H9 (cell line): ENCODE results near the gene SMIM41. TPM values are rescaled to one million over a fixed set of nuclear protein-coding genes. Genes with fewer than 3 reads are reported as not detected.

Source experiments
- DNase-seq: peaks from one replicate; pipeline ENCODE4 v3.0.0-alpha.2; 2017
- H2AFZ ChIP-seq: one replicate; pipeline ENCODE4 v1.6.1; 2013; ENCODE audit warnings: mild to moderate bottlenecking, low read length, control low read depth, moderate library complexity
- H2AK5ac ChIP-seq: 2 replicates; pipeline ENCODE4 v1.6.1; 2013; ENCODE audit warnings: low read length, control low read depth, mixed read lengths; ENCODE audit not compliant: insufficient read length
- H2BK120ac ChIP-seq: one replicate; pipeline ENCODE4 v1.6.1; 2013; ENCODE audit warnings: low read depth, mild to moderate bottlenecking, low read length, control low read depth, inconsistent platforms; ENCODE audit not compliant: poor library complexity, severe bottlenecking
- H2BK12ac ChIP-seq: 2 replicates; pipeline ENCODE4 v1.6.1; 2013; ENCODE audit warnings: low read length, control low read depth, mixed read lengths, low read depth; ENCODE audit not compliant: insufficient read length
- H2BK15ac ChIP-seq: 2 replicates; pipeline ENCODE4 v1.6.1; 2013; ENCODE audit warnings: low read depth, low read length, control low read depth
- H2BK20ac ChIP-seq: one replicate; pipeline ENCODE4 v1.6.1; 2013; ENCODE audit warnings: low read depth, mild to moderate bottlenecking, low read length, control low read depth, inconsistent platforms; ENCODE audit not compliant: poor library complexity, severe bottlenecking
- H2BK5ac ChIP-seq: 2 replicates; pipeline ENCODE4 v1.6.1; 2013; ENCODE audit warnings: low read length, control low read depth, mixed read lengths; ENCODE audit not compliant: insufficient read length
- H3K14ac ChIP-seq: 2 replicates; pipeline ENCODE4 v1.6.1; 2013; ENCODE audit warnings: low read length, control low read depth; ENCODE audit not compliant: insufficient read depth
- H3K18ac ChIP-seq: 2 replicates; pipeline ENCODE4 v1.6.1; 2013; ENCODE audit warnings: low read depth, mild to moderate bottlenecking, mixed read lengths, low read length, control low read depth; ENCODE audit not compliant: insufficient read length
- H3K23ac ChIP-seq: 2 replicates; pipeline ENCODE4 v1.6.1; 2013; ENCODE audit warnings: low read length, control low read depth, mixed read lengths, low read depth; ENCODE audit not compliant: insufficient read length
- H3K23me2 ChIP-seq: 2 replicates; pipeline ENCODE4 v1.6.1; 2013; ENCODE audit warnings: low read depth, mild to moderate bottlenecking, mixed read lengths, low read length, control low read depth; ENCODE audit not compliant: insufficient read length, poor library complexity, severe bottlenecking
- H3K27ac ChIP-seq: 2 replicates; pipeline ENCODE4 v1.5.1; 2013; ENCODE audit warnings: low read length, control low read depth, mixed read lengths, low read depth; ENCODE audit not compliant: insufficient read length
- H3K27me3 ChIP-seq: 2 replicates; pipeline ENCODE4 v1.6.1; 2013; ENCODE audit warnings: low read length, control low read depth, inconsistent platforms; ENCODE audit not compliant: insufficient read depth
- H3K4ac ChIP-seq: 2 replicates; pipeline ENCODE4 v1.6.1; 2013; ENCODE audit warnings: low read depth, mild to moderate bottlenecking, control low read depth, inconsistent platforms, low read length, moderate library complexity
- H3K4me1 ChIP-seq: 2 replicates; pipeline ENCODE4 v1.6.1; 2013; ENCODE audit warnings: low read length, control low read depth, inconsistent platforms; ENCODE audit not compliant: insufficient read depth
- H3K4me2 ChIP-seq: 2 replicates; pipeline ENCODE4 v1.6.1; 2013; ENCODE audit warnings: low read length, control low read depth, mixed read lengths; ENCODE audit not compliant: insufficient read length, insufficient read depth
- H3K56ac ChIP-seq: 2 replicates; pipeline ENCODE4 v1.6.1; 2013; ENCODE audit warnings: low read depth, mild to moderate bottlenecking, mixed read lengths, low read length, control low read depth; ENCODE audit not compliant: insufficient read length
- H3K79me1 ChIP-seq: 2 replicates; pipeline ENCODE4 v1.6.1; 2013; ENCODE audit warnings: low read depth, mild to moderate bottlenecking, moderate library complexity, low read length, control low read depth, inconsistent platforms; ENCODE audit not compliant: insufficient read depth, poor library complexity, severe bottlenecking
- H3K79me2 ChIP-seq: 2 replicates; pipeline ENCODE4 v1.6.1; 2013; ENCODE audit warnings: low read length, control low read depth, inconsistent platforms; ENCODE audit not compliant: insufficient read depth
- H3K9ac ChIP-seq: 2 replicates; pipeline ENCODE4 v1.6.1; 2013; ENCODE audit warnings: low read length, control low read depth, mixed read lengths; ENCODE audit not compliant: insufficient read length; ENCODE audit errors: extremely low read depth
- H3K9me3 ChIP-seq: one replicate; pipeline ENCODE4 v1.6.1; 2013; ENCODE audit warnings: low read depth, low read length, inconsistent platforms; ENCODE audit not compliant: control insufficient read depth
- H3T11ph ChIP-seq: one replicate; pipeline ENCODE4 v1.6.1; 2013; ENCODE audit warnings: mild to moderate bottlenecking, low read length, control low read depth, inconsistent platforms
- H4K20me1 ChIP-seq: one replicate; pipeline ENCODE4 v1.6.1; 2013; ENCODE audit not compliant: control insufficient read depth, insufficient read length, insufficient read depth
- H4K5ac ChIP-seq: 2 replicates; pipeline ENCODE4 v1.6.1; 2013; ENCODE audit warnings: low read depth, mild to moderate bottlenecking, mixed read lengths, low read length, control low read depth; ENCODE audit not compliant: insufficient read length
- H4K8ac ChIP-seq: replicated peaks from 2 replicates; pipeline ENCODE4 v1.6.1; 2013; ENCODE audit warnings: low read length, control low read depth, mixed read lengths, low read depth; ENCODE audit not compliant: insufficient read length
- H4K91ac ChIP-seq: 2 replicates; pipeline ENCODE4 v1.6.1; 2013; ENCODE audit warnings: low read depth, mild to moderate bottlenecking, moderate library complexity, mixed read lengths, low read length, control low read depth; ENCODE audit not compliant: insufficient read length
- H3K27ac Mint-ChIP-seq, 3 experiments: 2 replicates in 2 of 3; 3 replicates in 1 of 3; pipeline ENCODE4 v1.8.0; 2020 to 2021; ENCODE audit warnings: mixed read lengths in 3 of 3, mild to moderate bottlenecking in 1 of 3, moderate library complexity in 1 of 3
- H3K27me3 Mint-ChIP-seq: 2 replicates; pipeline ENCODE4 v1.8.0; 2021; ENCODE audit warnings: low read depth, mild to moderate bottlenecking, moderate library complexity, mixed read lengths
- H3K36me3 Mint-ChIP-seq, 3 experiments: 2 replicates in 2 of 3; 3 replicates in 1 of 3; pipeline ENCODE4 v1.8.0; 2020 to 2021; ENCODE audit warnings: low read depth in 3 of 3, mixed read lengths in 3 of 3; ENCODE audit not compliant: insufficient read depth in 1 of 3
- H3K4me1 Mint-ChIP-seq, 2 experiments: 2 replicates each; pipeline ENCODE4 v1.8.0; 2020; ENCODE audit warnings: mixed read lengths in 2 of 2
- H3K4me3 Mint-ChIP-seq, 2 experiments: 2 replicates in 1 of 2; 3 replicates in 1 of 2; pipeline ENCODE4 v1.8.0; 2020 to 2021; ENCODE audit warnings: mild to moderate bottlenecking in 2 of 2, mixed read lengths in 2 of 2, moderate library complexity in 1 of 2
- H3K9me3 Mint-ChIP-seq, 2 experiments: 2 replicates in 1 of 2; 3 replicates in 1 of 2; pipeline ENCODE4 v1.8.0; 2020; ENCODE audit warnings: mild to moderate bottlenecking in 2 of 2, mixed read lengths in 2 of 2, moderate library complexity in 1 of 2
- WGBS: extraction: QIAGEN DNeasy Blood & Tissue Kit; methylation state at CpG from one replicate; pipeline ENCODE4 v1.1.7; 2013; ENCODE audit warnings: missing lambda C conversion rate, low lambda C conversion rate, mixed read lengths; ENCODE audit not compliant: insufficient read length; ENCODE audit errors: extremely low coverage; 5-methylcytosine and 5-hydroxymethylcytosine counted together
- total RNA-seq: library from RNA; stranded (reverse); gene quantifications from 2 replicates; pipeline ENCODE4 v1.2.1, GENCODE V29; 2021
- TF ChIP-seq, protein P1 (sequence below): fragments of 200-600 bp; sonication (generic); conservative IDR thresholded peaks from 3 replicates; pipeline ENCODE4 v1.8.0; 2021; ENCODE audit warnings: antibody characterized with exemption, mild to moderate bottlenecking

SMIM41 gene
- total RNA-seq, 1 experiment from 2014 or later, result not detected

DNA sequence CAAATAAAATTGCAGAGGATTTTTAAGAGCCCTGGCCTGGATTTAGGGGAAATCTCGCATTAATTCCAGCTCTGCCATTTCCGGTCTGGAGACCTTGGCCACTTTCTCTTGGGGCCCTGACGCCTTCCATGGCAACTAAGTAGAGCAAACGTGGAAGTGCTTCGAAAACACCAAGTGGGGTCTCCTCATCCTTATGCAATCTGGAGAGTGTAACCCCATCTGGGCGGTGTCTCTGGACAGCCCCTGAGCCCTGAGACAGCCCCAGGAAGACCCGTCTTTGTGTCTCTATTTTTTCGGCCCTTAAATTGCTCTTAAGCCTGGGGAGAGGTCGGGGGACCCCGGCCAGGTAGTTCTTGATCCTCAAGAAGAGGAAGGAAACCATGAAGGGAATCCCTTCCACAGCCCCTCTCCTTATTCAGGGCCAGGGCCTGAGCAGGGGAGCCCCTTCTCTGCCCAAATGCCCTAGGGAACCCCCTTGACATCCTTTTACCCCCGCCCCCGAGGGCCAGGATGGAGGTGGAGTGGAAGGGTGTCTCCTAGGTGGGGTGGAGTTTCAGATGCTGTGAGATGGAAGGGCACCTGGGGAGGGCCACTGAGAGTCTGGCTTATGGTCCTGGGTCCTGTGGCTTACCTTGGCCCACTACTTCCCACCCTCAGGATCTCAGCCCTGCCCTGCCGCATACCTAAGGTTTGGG is 45.9 kb upstream of the SMIM41 start:
- Mint-ChIP-seq H3K4me3 (peak overlapping the region; percentile 54 to 74), H3K4me1 (peaks cover 32 to 46% of the 10 kb centered on the region in 2 experiments), H3K9me3 (no peaks in the 10 kb centered on the region), H3K27ac (peak overlapping the region; percentile 87 to 93 (median 91); a peak in 6 of 7 replicates), H3K36me3 (peaks cover 0 to 2% (median 0%) of the 10 kb centered on the region in 3 experiments; a peak in 1 of 7 replicates), H3K27me3 (peaks cover 46% of the 10 kb centered on the region)
- H3K27ac ChIP-seq, result no peak overlapping the region
- H4K91ac ChIP-seq, result peak overlapping the region; percentile 52
- H3K79me1 ChIP-seq, result no peaks in the 10 kb centered on the region
- no peak overlapping the region for H2BK5ac ChIP-seq
- H3K14ac ChIP-seq, result peak overlapping the region; percentile 84
- H4K5ac ChIP-seq, result no peak overlapping the region
- WGBS, result no CpG with 5 or more reads among the region's 13 CpGs
- no peaks in the 10 kb centered on the region for H3K9me3 ChIP-seq
- H3K9ac ChIP-seq, result peak overlapping the region; percentile 25
- H2BK120ac ChIP-seq, result peak overlapping the region; percentile 94
- peak overlapping the region; percentile 39 for H3K4me2 ChIP-seq
- peaks cover 2% of the 10 kb centered on the region; the same call in 1 of the 2 replicates for H3K27me3 ChIP-seq
- no peak overlapping the region for H2BK20ac ChIP-seq
- H3T11ph ChIP-seq, result no peak overlapping the region
- H3K23me2 ChIP-seq, result peaks cover 10% of the 10 kb centered on the region
- H3K23ac ChIP-seq, result no peak overlapping the region
- H2AK5ac ChIP-seq, result no peak overlapping the region
- peak overlapping the region; percentile 38 for H2BK12ac ChIP-seq
- H3K18ac ChIP-seq, result peak overlapping the region; percentile 74
- H4K8ac ChIP-seq, result no peak overlapping the region
- TF ChIP-seq, protein P1, sequence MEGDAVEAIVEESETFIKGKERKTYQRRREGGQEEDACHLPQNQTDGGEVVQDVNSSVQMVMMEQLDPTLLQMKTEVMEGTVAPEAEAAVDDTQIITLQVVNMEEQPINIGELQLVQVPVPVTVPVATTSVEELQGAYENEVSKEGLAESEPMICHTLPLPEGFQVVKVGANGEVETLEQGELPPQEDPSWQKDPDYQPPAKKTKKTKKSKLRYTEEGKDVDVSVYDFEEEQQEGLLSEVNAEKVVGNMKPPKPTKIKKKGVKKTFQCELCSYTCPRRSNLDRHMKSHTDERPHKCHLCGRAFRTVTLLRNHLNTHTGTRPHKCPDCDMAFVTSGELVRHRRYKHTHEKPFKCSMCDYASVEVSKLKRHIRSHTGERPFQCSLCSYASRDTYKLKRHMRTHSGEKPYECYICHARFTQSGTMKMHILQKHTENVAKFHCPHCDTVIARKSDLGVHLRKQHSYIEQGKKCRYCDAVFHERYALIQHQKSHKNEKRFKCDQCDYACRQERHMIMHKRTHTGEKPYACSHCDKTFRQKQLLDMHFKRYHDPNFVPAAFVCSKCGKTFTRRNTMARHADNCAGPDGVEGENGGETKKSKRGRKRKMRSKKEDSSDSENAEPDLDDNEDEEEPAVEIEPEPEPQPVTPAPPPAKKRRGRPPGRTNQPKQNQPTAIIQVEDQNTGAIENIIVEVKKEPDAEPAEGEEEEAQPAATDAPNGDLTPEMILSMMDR, result no peak
- peaks cover 1% of the 10 kb centered on the region; the same call in 1 of the 2 replicates for H3K79me2 ChIP-seq
- H2AFZ ChIP-seq, result no peak overlapping the region
- no peak overlapping the region for H2BK15ac ChIP-seq
- H4K20me1 ChIP-seq, result peaks cover 2% of the 10 kb centered on the region
- H3K4me1 ChIP-seq, result peaks cover 2% of the 10 kb centered on the region; the same call in 1 of the 2 replicates
- no peak overlapping the region for H3K56ac ChIP-seq
- DNase-seq, result no peak
- H3K4ac ChIP-seq, result peak overlapping the region; percentile 46
